Fibroblast of villous mesenchyme (primary cell): ENCODE results near the gene CPNE7. TPM values are rescaled to one million over a fixed set of nuclear protein-coding genes. Genes with fewer than 3 reads are reported as not detected.

Experiments
- DNase-seq: peaks from one replicate; pipeline ENCODE4 v3.0.0-alpha.2; 2010; ENCODE audit warnings: low read depth
- H3K4me3 ChIP-seq: 2 replicates; pipeline ENCODE4 v1.5.1; 2011; ENCODE audit warnings: low read depth, mild to moderate bottlenecking, low read length
- total RNA-seq: library from RNA; depleted of rRNA; stranded (reverse); fragments of >200 nt; gene quantifications from 2 replicates; pipeline ENCODE4 v1.2.3, GENCODE V29; 2012
- TF ChIP-seq, protein P1 (sequence below): IDR thresholded peaks from 2 replicates; pipeline ENCODE4 v1.5.1; 2012; ENCODE audit warnings: low read depth, mild to moderate bottlenecking, low read length; ENCODE audit not compliant: insufficient read depth

CPNE7 gene
- total RNA-seq, 1 donor, result 9.5 TPM

DNA sequence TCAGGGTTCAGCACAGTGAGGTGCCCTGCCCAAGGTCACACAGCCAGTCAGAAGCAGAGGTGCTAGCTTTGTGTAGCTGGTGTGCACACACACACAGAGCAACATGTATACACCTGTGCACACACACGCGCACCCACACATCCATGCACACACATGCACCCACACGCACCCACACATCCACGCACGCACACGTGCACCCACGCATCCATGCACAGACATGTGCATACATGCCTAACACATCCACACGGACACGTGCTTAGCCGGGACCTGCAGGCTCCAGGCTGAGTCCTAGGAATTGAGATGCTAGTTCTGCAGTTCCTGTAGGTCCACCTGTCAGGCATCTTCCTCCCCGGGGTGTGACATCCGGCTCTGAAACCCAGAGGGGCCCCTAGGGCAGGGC lies 24.9 kb downstream of the CPNE7 start:
- DNase-seq, result no peak
- TF ChIP-seq, protein P1, sequence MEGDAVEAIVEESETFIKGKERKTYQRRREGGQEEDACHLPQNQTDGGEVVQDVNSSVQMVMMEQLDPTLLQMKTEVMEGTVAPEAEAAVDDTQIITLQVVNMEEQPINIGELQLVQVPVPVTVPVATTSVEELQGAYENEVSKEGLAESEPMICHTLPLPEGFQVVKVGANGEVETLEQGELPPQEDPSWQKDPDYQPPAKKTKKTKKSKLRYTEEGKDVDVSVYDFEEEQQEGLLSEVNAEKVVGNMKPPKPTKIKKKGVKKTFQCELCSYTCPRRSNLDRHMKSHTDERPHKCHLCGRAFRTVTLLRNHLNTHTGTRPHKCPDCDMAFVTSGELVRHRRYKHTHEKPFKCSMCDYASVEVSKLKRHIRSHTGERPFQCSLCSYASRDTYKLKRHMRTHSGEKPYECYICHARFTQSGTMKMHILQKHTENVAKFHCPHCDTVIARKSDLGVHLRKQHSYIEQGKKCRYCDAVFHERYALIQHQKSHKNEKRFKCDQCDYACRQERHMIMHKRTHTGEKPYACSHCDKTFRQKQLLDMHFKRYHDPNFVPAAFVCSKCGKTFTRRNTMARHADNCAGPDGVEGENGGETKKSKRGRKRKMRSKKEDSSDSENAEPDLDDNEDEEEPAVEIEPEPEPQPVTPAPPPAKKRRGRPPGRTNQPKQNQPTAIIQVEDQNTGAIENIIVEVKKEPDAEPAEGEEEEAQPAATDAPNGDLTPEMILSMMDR, result no peak
- no peak overlapping the region for H3K4me3 ChIP-seq

DNA sequence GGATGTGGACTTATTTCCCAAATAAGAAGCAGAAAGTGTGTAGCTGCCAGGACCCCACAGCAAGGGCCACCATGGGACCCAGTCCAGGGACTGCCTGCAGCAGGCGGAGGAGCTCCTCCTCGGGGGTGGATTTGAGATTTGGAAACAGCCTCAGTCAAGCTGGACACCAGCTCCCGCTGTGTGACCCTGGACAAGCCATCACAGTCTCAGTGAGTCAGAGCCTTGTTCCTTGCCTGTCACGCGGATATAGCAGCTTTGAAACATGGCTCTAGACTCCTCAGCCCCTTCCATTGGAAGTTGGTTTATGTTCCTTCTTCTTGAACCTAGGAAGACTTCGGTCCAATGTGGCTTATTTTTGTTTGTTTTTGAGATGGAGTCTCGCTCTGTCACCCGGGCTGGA lies 25.4 kb downstream of the CPNE7 start:
- TF ChIP-seq, protein P1, result no peak
- no peak for DNase-seq
- no peak overlapping the region for H3K4me3 ChIP-seq

DNA sequence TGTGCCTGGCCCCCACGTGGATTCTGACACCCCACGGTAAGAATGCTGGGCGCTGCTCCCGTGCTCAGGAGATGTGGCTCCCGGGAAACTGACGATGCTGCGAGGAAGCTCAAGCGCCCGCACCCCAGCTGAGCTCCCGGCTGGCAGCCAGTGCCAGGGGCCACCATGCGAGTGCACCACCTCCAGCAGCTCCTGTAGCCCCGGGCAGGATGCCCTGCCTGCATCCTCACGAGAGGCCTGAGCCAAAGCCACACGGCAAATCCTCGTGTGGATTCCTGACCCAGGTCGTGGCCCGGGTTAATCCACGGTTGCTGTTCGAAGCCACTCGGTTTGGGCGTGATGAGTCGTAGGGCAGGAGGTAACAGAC lies 26.3 kb downstream of the CPNE7 start:
- TF ChIP-seq, protein P1, result no peak
- H3K4me3 ChIP-seq, result no peak overlapping the region
- no peak for DNase-seq

DNA sequence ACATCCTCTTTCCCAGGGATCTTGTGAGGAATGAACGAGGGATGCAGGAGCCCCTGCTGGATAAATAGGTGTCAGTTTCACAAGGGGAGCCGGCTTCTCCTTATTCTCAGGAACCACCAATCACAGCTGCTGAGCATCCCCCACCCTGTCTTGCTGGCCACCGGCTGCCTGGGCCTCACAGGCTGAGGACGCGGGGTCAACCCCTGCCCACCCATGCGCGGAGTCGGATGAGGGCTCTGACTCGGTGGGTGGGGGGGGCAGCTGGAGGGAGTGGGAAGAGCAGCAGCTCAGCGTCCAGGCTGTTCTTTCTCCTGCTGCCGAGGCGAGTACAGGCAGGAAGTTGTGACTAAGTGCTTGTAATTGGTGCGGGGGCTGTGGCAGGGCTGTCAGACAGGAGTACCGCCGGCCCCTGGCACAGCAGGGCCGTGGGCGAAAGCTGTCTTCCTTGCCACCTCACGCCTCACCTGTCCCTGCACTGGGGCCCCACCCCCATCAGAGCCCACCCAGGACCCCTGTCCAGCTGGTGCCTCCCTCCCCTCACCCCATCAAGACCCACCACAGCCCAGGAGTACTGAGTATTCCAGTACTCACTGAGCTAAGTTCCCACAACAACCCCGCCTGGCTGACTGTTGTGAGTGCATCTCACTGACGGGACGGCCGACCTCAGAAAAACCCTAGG lies 26.9 kb downstream of the CPNE7 start:
- peak; percentile 83 for DNase-seq
- TF ChIP-seq, protein P1, result no peak
- H3K4me3 ChIP-seq, result no peak overlapping the region

DNA sequence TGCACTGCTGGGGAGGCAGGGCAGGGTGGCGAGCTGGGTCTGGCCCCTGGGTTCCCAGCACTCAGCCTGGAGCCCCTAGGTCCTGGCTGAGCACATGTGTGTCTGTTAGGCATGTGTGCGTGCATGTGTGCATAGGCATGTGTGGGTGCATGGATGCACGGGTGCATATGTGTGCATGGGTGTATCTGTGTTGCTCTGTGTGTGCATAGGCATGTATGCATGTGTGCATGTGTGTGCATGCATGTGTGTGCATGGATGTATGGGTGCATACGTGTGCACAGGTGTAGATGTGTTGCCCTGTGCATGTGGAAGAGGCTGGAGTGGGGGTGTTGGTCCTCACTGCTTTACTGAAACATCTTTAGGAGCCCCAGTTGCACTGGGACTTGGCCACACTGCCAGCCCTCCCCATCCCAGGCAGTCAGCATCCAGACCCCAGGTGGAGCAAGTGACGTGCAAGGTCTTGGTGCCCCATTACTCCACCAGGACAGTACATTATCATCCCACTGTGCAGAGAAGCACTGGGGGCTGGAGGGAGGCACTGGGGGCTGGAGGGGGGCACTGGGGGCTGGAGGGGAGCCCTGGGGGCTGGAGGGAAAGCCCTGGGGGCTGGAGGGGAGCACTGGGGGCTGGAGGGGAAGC lies 27.5 kb downstream of the CPNE7 start:
- TF ChIP-seq, protein P1, result no peak
- DNase-seq, result no peak
- no peak overlapping the region for H3K4me3 ChIP-seq

DNA sequence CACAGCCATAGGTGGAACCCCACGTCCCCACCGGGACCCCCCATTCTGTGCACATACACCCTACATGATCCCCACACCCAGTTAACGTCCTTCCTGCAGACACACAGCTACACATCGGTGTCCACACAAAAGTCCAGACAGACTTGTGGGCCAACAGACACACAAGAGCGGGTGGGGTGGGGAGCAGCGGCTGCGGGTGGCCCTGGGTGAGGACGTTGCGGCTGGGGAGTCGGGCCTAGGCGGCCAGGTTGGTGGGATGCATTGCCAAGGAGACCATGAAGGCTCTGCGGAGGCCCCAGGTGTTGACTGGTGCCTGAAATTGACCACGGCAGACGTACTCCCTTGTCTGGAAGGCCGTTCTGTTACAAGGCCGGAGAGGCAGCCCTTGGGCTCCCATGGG lies 29.2 kb downstream of the CPNE7 start:
- TF ChIP-seq, protein P1, result no peak
- no peak overlapping the region for H3K4me3 ChIP-seq
- no peak for DNase-seq
